ENCODE data around the gene AK1. TPM values are rescaled to one million over a fixed set of nuclear protein-coding genes. Genes with fewer than 3 reads are reported as not detected.

The AK1 gene
- polyA plus RNA-seq, 1 donor = 20.6 TPM

DNA sequence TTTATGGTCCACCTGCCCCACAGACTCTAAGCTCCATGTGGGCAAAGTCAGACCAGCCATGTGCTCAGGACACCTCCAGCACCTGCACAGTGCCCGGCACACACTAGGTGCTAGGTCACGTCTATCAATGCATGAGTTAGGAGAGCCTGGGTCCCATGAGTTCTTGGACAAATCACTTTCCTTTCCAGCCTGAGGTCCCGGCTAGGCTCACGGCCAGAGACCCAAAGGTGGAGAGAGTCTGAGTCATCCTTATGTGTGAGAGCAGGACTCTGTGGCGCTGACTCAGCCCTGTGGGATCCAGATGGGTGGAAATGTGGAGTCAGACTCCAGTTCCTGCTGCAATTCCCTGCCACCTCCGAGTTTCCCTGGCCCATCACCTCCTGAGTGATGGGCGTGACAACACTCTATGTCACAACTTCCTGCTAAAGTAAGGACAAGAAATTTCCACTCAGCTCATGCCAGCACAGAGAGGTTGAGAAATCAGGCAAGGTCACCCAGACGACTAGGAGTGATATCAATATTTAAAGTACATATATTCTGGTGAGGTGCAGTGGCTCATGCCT is 41.9 kb upstream of the AK1 start:
- H3K36me3 ChIP-seq (ENCODE audit: control insufficient read depth, insufficient read depth, low read length) = no peaks in the 10 kb centered on the region
- H3K4me1 ChIP-seq (ENCODE audit: control insufficient read depth, insufficient read depth, low read length) = peaks cover 33% of the 10 kb centered on the region
- no CpG with 5 or more reads among the region's 8 CpGs for WGBS (ENCODE audit: insufficient coverage, low lambda C conversion rate)
- DNase-seq = peak in 1 of 2 donors; percentile 45
- H3K27ac ChIP-seq (ENCODE audit: low read length) = no peak overlapping the region
- no peak overlapping the region for H3K4me3 ChIP-seq (ENCODE audit: low read length)
- peaks cover 3% of the 10 kb centered on the region for H3K9me3 ChIP-seq (ENCODE audit: control insufficient read depth, low read depth, low read length)
- peaks cover 22% of the 10 kb centered on the region for H3K27me3 ChIP-seq (ENCODE audit: control insufficient read depth, insufficient read depth, low read length)

DNA sequence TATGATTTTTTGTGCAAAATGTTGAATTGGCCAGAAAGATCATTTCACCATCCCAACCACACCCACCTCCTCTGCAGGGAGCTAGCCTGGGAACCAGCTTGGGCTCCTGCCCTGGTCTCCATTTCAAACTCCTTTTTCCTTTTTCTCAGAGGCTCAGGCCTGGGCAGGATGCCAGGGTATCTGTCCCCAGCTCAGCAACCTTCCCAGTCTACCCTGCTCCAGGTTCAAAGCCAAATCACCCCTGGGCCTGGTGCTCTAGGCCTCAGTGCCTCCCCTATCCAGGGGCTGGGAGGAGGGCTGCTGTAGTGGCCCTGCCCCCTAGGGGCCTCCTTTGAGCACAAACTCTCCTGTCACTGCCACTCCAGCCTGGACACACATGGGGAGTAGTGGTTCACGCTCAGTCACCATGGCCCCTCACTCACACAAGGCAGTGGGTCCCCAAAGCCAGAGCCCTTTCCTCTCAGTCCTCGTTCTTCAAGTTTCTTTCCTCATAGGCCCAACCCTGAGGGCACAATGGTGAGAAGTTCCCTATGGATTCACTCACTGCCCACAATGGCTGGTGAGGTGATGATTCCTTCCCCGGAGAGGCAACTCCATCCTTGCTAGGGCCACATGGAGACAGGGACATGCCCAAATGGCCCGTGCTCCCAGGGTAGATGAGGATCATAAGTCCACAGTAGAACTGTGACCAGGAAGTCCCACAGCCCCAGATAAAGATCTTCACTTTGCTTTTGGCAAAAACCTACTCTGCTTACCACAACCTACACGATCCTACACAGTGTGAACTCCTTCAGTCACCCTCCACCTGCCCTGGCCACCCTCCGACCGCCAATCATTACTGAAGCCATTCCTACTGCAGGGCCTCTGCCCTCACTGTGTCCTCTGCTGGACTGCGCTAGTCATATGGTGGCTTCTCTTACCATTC is 41.0 kb upstream of the AK1 start:
- WGBS (ENCODE audit: insufficient coverage, low lambda C conversion rate) = no CpG with 5 or more reads among the region's 8 CpGs
- Histone ChIP-seq H3K27ac (ENCODE audit: low read length) (no peak overlapping the region), H3K4me1 (ENCODE audit: control insufficient read depth, insufficient read depth, low read length) (peaks cover 33% of the 10 kb centered on the region), H3K27me3 (ENCODE audit: control insufficient read depth, insufficient read depth, low read length) (peaks cover 17% of the 10 kb centered on the region), H3K4me3 (ENCODE audit: low read length) (no peak overlapping the region), H3K36me3 (ENCODE audit: control insufficient read depth, insufficient read depth, low read length) (no peaks in the 10 kb centered on the region), H3K9me3 (ENCODE audit: control insufficient read depth, low read depth, low read length) (peaks cover 3% of the 10 kb centered on the region)
- no peak for DNase-seq

GRCh38 chr9:127917603-127918002 is 40.1 kb upstream of the AK1 start:
- Histone ChIP-seq H3K27ac (ENCODE audit: low read length) (no peak overlapping the region), H3K27me3 (ENCODE audit: control insufficient read depth, insufficient read depth, low read length) (peaks cover 10% of the 10 kb centered on the region), H3K4me3 (ENCODE audit: low read length) (no peak overlapping the region), H3K9me3 (ENCODE audit: control insufficient read depth, low read depth, low read length) (peaks cover 3% of the 10 kb centered on the region), H3K36me3 (ENCODE audit: control insufficient read depth, insufficient read depth, low read length) (no peaks in the 10 kb centered on the region), H3K4me1 (ENCODE audit: control insufficient read depth, insufficient read depth, low read length) (peaks cover 36% of the 10 kb centered on the region)
- WGBS (ENCODE audit: insufficient coverage, low lambda C conversion rate) = no CpG with 5 or more reads among the region's 6 CpGs
- no peak for DNase-seq

GRCh38 chr9:127916720-127917581 is 39.5 kb upstream of the AK1 start, which contains the start of gene ST6GALNAC4:
Gene ST6GALNAC4 (minus strand): TSS chr9:127917041. CDS start chr9:127916419, 622 bp downstream.
- WGBS (ENCODE audit: insufficient coverage, low lambda C conversion rate) = no CpG with 5 or more reads among the region's 71 CpGs
- H3K4me1 ChIP-seq (ENCODE audit: control insufficient read depth, insufficient read depth, low read length) = peaks cover 38% of the 10 kb centered on the region
- DNase-seq = peak; percentile 88 to 91

GRCh38 chr9:127915801-127916719 is 38.6 kb upstream of the AK1 start:
- Histone ChIP-seq H3K4me1 (ENCODE audit: control insufficient read depth, insufficient read depth, low read length) (peaks cover 34% of the 10 kb centered on the region), H3K27ac (ENCODE audit: low read length) (no peak overlapping the region), H3K4me3 (ENCODE audit: low read length) (peak overlapping the region; percentile 64), H3K36me3 (ENCODE audit: control insufficient read depth, insufficient read depth, low read length) (peaks cover 2% of the 10 kb centered on the region), H3K27me3 (ENCODE audit: control insufficient read depth, insufficient read depth, low read length) (peaks cover 3% of the 10 kb centered on the region), H3K9me3 (ENCODE audit: control insufficient read depth, low read depth, low read length) (peaks cover 3% of the 10 kb centered on the region)
- WGBS (ENCODE audit: insufficient coverage, low lambda C conversion rate) = no CpG with 5 or more reads among the region's 27 CpGs
- DNase-seq = peak in 1 of 2 donors; percentile 56

More at GRCh38 chr9:127916720-127917581, 39.5 kb upstream of the AK1 start, which contains the start of gene ST6GALNAC4:
- peaks cover 7% of the 10 kb centered on the region for H3K27me3 ChIP-seq (ENCODE audit: control insufficient read depth, insufficient read depth, low read length)
- H3K4me3 ChIP-seq (ENCODE audit: low read length) = peak within 1 kb of the TSS; percentile 64
- H3K27ac ChIP-seq (ENCODE audit: low read length) = no peak within 1 kb of the TSS
- H3K9me3 ChIP-seq (ENCODE audit: control insufficient read depth, low read depth, low read length) = peaks cover 6% of the 10 kb centered on the region
- peaks cover under 1% of the 10 kb centered on the region for H3K36me3 ChIP-seq (ENCODE audit: control insufficient read depth, insufficient read depth, low read length)

GRCh38 chr9:127915325-127915752 is 37.9 kb upstream of the AK1 start:
- Histone ChIP-seq H3K9me3 (ENCODE audit: control insufficient read depth, low read depth, low read length) (peaks cover 3% of the 10 kb centered on the region), H3K4me3 (ENCODE audit: low read length) (no peak overlapping the region), H3K36me3 (ENCODE audit: control insufficient read depth, insufficient read depth, low read length) (peaks cover 2% of the 10 kb centered on the region), H3K4me1 (ENCODE audit: control insufficient read depth, insufficient read depth, low read length) (peaks cover 34% of the 10 kb centered on the region), H3K27ac (ENCODE audit: low read length) (no peak overlapping the region), H3K27me3 (ENCODE audit: control insufficient read depth, insufficient read depth, low read length) (peaks cover 6% of the 10 kb centered on the region)
- WGBS (ENCODE audit: insufficient coverage, low lambda C conversion rate) = no CpG with 5 or more reads among the region's 5 CpGs
- no peak for DNase-seq

- peaks cover 3% of the 10 kb centered on the region for H3K9me3 ChIP-seq (ENCODE audit: control insufficient read depth, low read depth, low read length)
- H3K27ac ChIP-seq (ENCODE audit: low read length) = no peak overlapping the region
- WGBS (ENCODE audit: insufficient coverage, low lambda C conversion rate) = no CpG with 5 or more reads among the region's 11 CpGs
- H3K27me3 ChIP-seq (ENCODE audit: control insufficient read depth, insufficient read depth, low read length) = peaks cover 8% of the 10 kb centered on the region
- H3K36me3 ChIP-seq (ENCODE audit: control insufficient read depth, insufficient read depth, low read length) = peaks cover 2% of the 10 kb centered on the region
- no peak overlapping the region for H3K4me3 ChIP-seq (ENCODE audit: low read length)
- DNase-seq = no peak
- peaks cover 34% of the 10 kb centered on the region for H3K4me1 ChIP-seq (ENCODE audit: control insufficient read depth, insufficient read depth, low read length)
Measured at GRCh38 chr9:127913682-127914081, 36.2 kb upstream of the AK1 start.

DNA sequence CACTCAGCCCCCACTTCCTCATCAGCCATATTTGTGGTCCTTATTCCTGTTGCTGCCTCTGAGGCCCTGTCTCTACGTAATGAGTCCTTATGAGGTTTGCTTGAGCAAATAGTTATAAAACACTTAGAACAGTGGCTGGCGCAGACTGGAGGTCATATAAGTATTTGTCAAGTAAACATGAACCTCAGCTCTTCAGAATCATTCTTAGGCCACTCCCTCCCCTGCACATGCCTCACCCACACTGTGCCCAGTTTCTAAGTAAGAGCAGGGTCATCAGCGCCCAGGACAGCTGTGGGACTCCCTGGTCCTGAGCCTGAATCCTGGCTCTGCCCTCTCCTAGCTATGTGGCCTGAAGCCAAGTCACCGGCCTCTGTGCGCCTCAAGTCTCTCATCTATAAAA is 35.4 kb upstream of the AK1 start:
- peaks cover 3% of the 10 kb centered on the region for H3K9me3 ChIP-seq (ENCODE audit: control insufficient read depth, low read depth, low read length)
- peaks cover 8% of the 10 kb centered on the region for H3K27me3 ChIP-seq (ENCODE audit: control insufficient read depth, insufficient read depth, low read length)
- DNase-seq = peak; percentile 73 to 91
- peaks cover 34% of the 10 kb centered on the region for H3K4me1 ChIP-seq (ENCODE audit: control insufficient read depth, insufficient read depth, low read length)
- WGBS (ENCODE audit: insufficient coverage, low lambda C conversion rate) = no CpG with 5 or more reads among the region's 5 CpGs
- H3K36me3 ChIP-seq (ENCODE audit: control insufficient read depth, insufficient read depth, low read length) = peaks cover 2% of the 10 kb centered on the region
- H3K4me3 ChIP-seq (ENCODE audit: low read length) = no peak overlapping the region
- H3K27ac ChIP-seq (ENCODE audit: low read length) = no peak overlapping the region

DNA sequence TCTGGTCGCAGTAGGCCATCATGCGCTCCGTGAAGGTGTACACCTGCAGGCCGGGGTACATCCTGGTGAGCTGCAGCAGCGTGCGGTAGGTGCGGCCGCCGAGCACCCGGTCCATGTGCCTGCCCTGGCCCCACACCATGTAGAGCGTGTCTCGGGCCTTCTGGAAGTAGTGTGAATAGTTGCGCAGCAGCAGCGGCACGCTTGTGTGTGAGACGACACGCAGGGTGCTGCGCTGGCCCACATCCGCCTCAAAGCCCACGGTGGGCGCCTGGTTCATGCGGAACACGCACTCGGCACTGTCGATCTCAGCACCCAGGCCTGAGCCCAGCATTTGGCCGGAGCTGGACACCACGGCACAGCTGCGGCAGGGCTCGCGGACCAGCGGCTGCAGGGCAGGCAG is 34.8 kb upstream of the AK1 start:
- Histone ChIP-seq H3K27me3 (ENCODE audit: control insufficient read depth, insufficient read depth, low read length) (peaks cover 5% of the 10 kb centered on the region), H3K9me3 (ENCODE audit: control insufficient read depth, low read depth, low read length) (peaks cover 3% of the 10 kb centered on the region), H3K4me3 (ENCODE audit: low read length) (no peak overlapping the region), H3K36me3 (ENCODE audit: control insufficient read depth, insufficient read depth, low read length) (peaks cover 2% of the 10 kb centered on the region), H3K4me1 (ENCODE audit: control insufficient read depth, insufficient read depth, low read length) (peaks cover 30% of the 10 kb centered on the region), H3K27ac (ENCODE audit: low read length) (no peak overlapping the region)
- no CpG with 5 or more reads among the region's 31 CpGs for WGBS (ENCODE audit: insufficient coverage, low lambda C conversion rate)
- DNase-seq = no peak

All from large intestine (tissue), 3 donors.